ENCODE results near the gene TNFRSF25.
"Not testable (repeated sequence)": the region's sequence is repeated elsewhere in the genome, so short reads cannot be mapped to it uniquely, and the experiment has no call there.

- not testable (repeated sequence) for TF ChIP-seq EZH2 (IDR thresholded peaks at IDR 0.05); POLR2AphosphoS5 (IDR thresholded peaks at IDR 0.05; ENCODE audit: borderline replicate concordance, low read depth, low read length)
Observed at GRCh38 chr1:6450486-6450885, 15.5 kb downstream of the TNFRSF25 start.
